ENCODE results near the gene SNX5.

Gene SNX5

GRCh38 chr20:17958373-17959256 is 10.0 kb downstream of the SNX5 start:
- no peak for DNase-seq

- no peak for DNase-seq
Measured at GRCh38 chr20:17957505-17958363, 10.9 kb downstream of the SNX5 start.

- no peak for DNase-seq
Measured at GRCh38 chr20:17956099-17956685, 12.4 kb downstream of the SNX5 start.

- no peak for DNase-seq
Measured at GRCh38 chr20:17955302-17955701, 13.3 kb downstream of the SNX5 start.

- no peak for DNase-seq
Measured at GRCh38 chr20:17953935-17954334, 14.7 kb downstream of the SNX5 start.

GRCh38 chr20:17952692-17953684 is 15.6 kb downstream of the SNX5 start:
- no peak for DNase-seq

GRCh38 chr20:17951323-17951722 is 17.3 kb downstream of the SNX5 start:
- no peak for DNase-seq

- DNase-seq: no peak
Measured at GRCh38 chr20:17950670-17951069, 17.9 kb downstream of the SNX5 start.

GRCh38 chr20:17949899-17950298 is 18.7 kb downstream of the SNX5 start:
- DNase-seq: no peak

GRCh38 chr20:17948442-17948841 is 20.2 kb downstream of the SNX5 start:
- DNase-seq: no peak

GRCh38 chr20:17947474-17947815 is 21.1 kb downstream of the SNX5 start:
- no peak for DNase-seq

GRCh38 chr20:17946572-17947473 is 21.8 kb downstream of the SNX5 start:
- DNase-seq: no peak

GRCh38 chr20:17946040-17946439 is 22.6 kb downstream of the SNX5 start:
- DNase-seq: no peak

GRCh38 chr20:17944854-17945474 is 23.6 kb downstream of the SNX5 start:
- DNase-seq: no peak

- no peak for DNase-seq
Measured at GRCh38 chr20:17943343-17943742, 25.3 kb downstream of the SNX5 start.

GRCh38 chr20:17941826-17942196 is 26.8 kb downstream of the SNX5 start:
- no peak for DNase-seq

GRCh38 chr20:17941087-17941825 is 27.3 kb downstream of the SNX5 start:
- no peak for DNase-seq

- no peak for DNase-seq
Measured at GRCh38 chr20:17940224-17940971, 28.2 kb downstream of the SNX5 start.

- no peak for DNase-seq
Measured at GRCh38 chr20:17939622-17940223, 28.9 kb downstream of the SNX5 start.
